SK-N-SH (cell line): ENCODE data around the gene TSHZ2. TPM values are rescaled to one million over a fixed set of nuclear protein-coding genes. Genes with fewer than 3 reads are reported as not detected.

ENCODE experiments used
- CTCF ChIA-PET: fragments of 300-600, 350-600 bp; formaldehyde crosslinking; extraction: SDS; loops from one replicate; lab custom pipeline; 2021; lab: Yijun Ruan, JAX
- POLR2A ChIA-PET: fragments of 350-600 bp; sonication (Branson Sonifier 250); formaldehyde crosslinking; extraction: SDS; loops from one replicate; lab custom pipeline; 2020; ENCODE audit warnings: antibody characterized with exemption, inconsistent platforms; lab: Yijun Ruan, JAX
- DNase-seq: peaks from one replicate; pipeline ENCODE4 v3.0.0; 2012
- H2AFZ ChIP-seq: fragments of 200-600 bp; sonication (generic); 2 replicates; pipeline ENCODE4 v1.8.1; 2016; ENCODE audit warnings: antibody characterized with exemption, mild to moderate bottlenecking, low read depth
- H3F3A ChIP-seq: fragments of 200-600 bp; sonication (generic); replicated peaks from 2 replicates; pipeline ENCODE3; 2016; ENCODE audit warnings: antibody characterized with exemption, mild to moderate bottlenecking; ENCODE audit not compliant: insufficient read depth
- H3K27ac ChIP-seq, 2 experiments: fragments of 200-500 bp in 1 of 2; fragments of 200-600 bp in 1 of 2; sonication (Bioruptor generic) in 1 of 2; sonication (generic), shearing (Covaris generic) in 1 of 2; 2 replicates each; pipeline versions ENCODE4 v1.5.1 to v1.6.1; 2014 to 2016; ENCODE audit warnings: low read depth in 2 of 2, inconsistent platforms in 1 of 2, low read length in 1 of 2, mild to moderate bottlenecking in 1 of 2, mixed read lengths in 1 of 2
- H3K27me3 ChIP-seq: fragments of 200-600 bp; sonication (generic), shearing (Covaris generic); 2 replicates; pipeline ENCODE4 v1.6.1; 2016; ENCODE audit warnings: mixed run types; ENCODE audit not compliant: insufficient read depth
- H3K36me3 ChIP-seq, 2 experiments: fragments of 200-500 bp in 1 of 2; fragments of 200-600 bp in 1 of 2; sonication (Bioruptor generic) in 1 of 2; sonication (generic) in 1 of 2; replicated peaks in 1 of 2; 2 replicates each; pipeline versions ENCODE3 to v1.5.1; 2014 to 2016; ENCODE audit warnings: low read length in 1 of 2, mild to moderate bottlenecking in 1 of 2; ENCODE audit not compliant: insufficient read depth in 2 of 2, control insufficient read depth in 1 of 2
- H3K4me1 ChIP-seq, 2 experiments: fragments of 200-500 bp in 1 of 2; fragments of 200-600 bp in 1 of 2; sonication (Bioruptor generic) in 1 of 2; sonication (generic), shearing (Covaris generic) in 1 of 2; 2 replicates each; pipeline versions ENCODE4 v1.5.1 to v1.6.1; 2014 to 2016; ENCODE audit warnings: low read depth in 1 of 2, low read length in 1 of 2, mixed run types in 1 of 2; ENCODE audit not compliant: insufficient read depth in 2 of 2, control insufficient read depth in 1 of 2
- H3K4me2 ChIP-seq: fragments of 200-600 bp; sonication (generic), shearing (Covaris generic); 2 replicates; pipeline ENCODE4 v1.6.1; 2017; ENCODE audit warnings: mixed run types
- H3K4me3 ChIP-seq, 2 experiments: fragments of 200-500 bp in 1 of 2; fragments of 200-600 bp in 1 of 2; sonication (Bioruptor generic) in 1 of 2; sonication (generic), shearing (Covaris generic) in 1 of 2; 2 replicates each; pipeline versions ENCODE4 v1.5.1 to v1.8.1; 2014 to 2016; ENCODE audit warnings: low read depth in 2 of 2, inconsistent platforms in 1 of 2, low read length in 1 of 2, mild to moderate bottlenecking in 1 of 2, mixed read lengths in 1 of 2, moderate library complexity in 1 of 2
- H3K79me2 ChIP-seq: fragments of 200-600 bp; sonication (generic); 2 replicates; pipeline ENCODE4 v1.8.1; 2017; ENCODE audit warnings: mild to moderate bottlenecking; ENCODE audit not compliant: insufficient read depth
- H3K9ac ChIP-seq: fragments of 200-600 bp; sonication (generic); 2 replicates; pipeline ENCODE4 v1.6.1; 2017; ENCODE audit warnings: mixed run types
- H3K9me2 ChIP-seq: fragments of 200-600 bp; sonication (generic); 2 replicates; pipeline ENCODE4 v1.6.1; 2017; ENCODE audit warnings: mixed run types
- H3K9me3 ChIP-seq: fragments of 200-600 bp; sonication (generic); 2 replicates; pipeline ENCODE4 v1.6.1; 2017; ENCODE audit warnings: mixed run types, mild to moderate bottlenecking, moderate library complexity
- H4K20me1 ChIP-seq: fragments of 200-600 bp; sonication (generic); 2 replicates; pipeline ENCODE4 v1.6.1; 2017; ENCODE audit warnings: mild to moderate bottlenecking, mixed run types; ENCODE audit not compliant: insufficient read depth
- CHD2 ChIP-seq: fragments of 150-350 bp; IDR thresholded peaks from 2 replicates; pipeline ENCODE4 v1.6.1; 2018; ENCODE audit warnings: low read length; ENCODE audit not compliant: partially characterized antibody
- ELF1 ChIP-seq: IDR thresholded peaks from 2 replicates; pipeline ENCODE4 v1.4.0; 2012
- EZH2phosphoT487 ChIP-seq: fragments of 200-600 bp; sonication (generic); IDR thresholded peaks from 2 replicates; pipeline ENCODE4 v1.6.1; 2017; ENCODE audit warnings: low read depth, mixed run types, mild to moderate bottlenecking, antibody characterized with exemption, moderate library complexity, borderline replicate concordance
- FOSL2 ChIP-seq: IDR thresholded peaks from 2 replicates; pipeline ENCODE4 v1.4.0; 2012; ENCODE audit warnings: low read depth, mild to moderate bottlenecking, moderate library complexity, borderline replicate concordance
- GABPA ChIP-seq: IDR thresholded peaks from 2 replicates; pipeline ENCODE4 v1.4.0; 2012; ENCODE audit warnings: low read depth, mild to moderate bottlenecking
- JUND ChIP-seq: IDR thresholded peaks from 2 replicates; pipeline ENCODE4 v1.4.0; 2012
- MEF2A ChIP-seq: IDR thresholded peaks from 2 replicates; pipeline ENCODE4 v1.4.0; 2012; ENCODE audit warnings: low read depth, borderline replicate concordance
- MXI1 ChIP-seq: IDR thresholded peaks from 2 replicates; pipeline ENCODE4 v1.6.1; 2012; ENCODE audit warnings: mild to moderate bottlenecking, low read depth, low read length, improper control_type of control experiment
- NRF1 ChIP-seq: IDR thresholded peaks from 2 replicates; pipeline ENCODE4 v1.6.1; 2012; ENCODE audit warnings: low read depth, mild to moderate bottlenecking, low read length
- POLR2AphosphoS5 ChIP-seq: IDR thresholded peaks from 2 replicates; pipeline ENCODE4 v1.6.1; 2012; ENCODE audit warnings: low read depth, low read length
- RCOR1 ChIP-seq: fragments of 150-350 bp; IDR thresholded peaks from 2 replicates; pipeline ENCODE4 v1.6.1; 2017; ENCODE audit warnings: antibody characterized with exemption, low read length
- RFX5 ChIP-seq: IDR thresholded peaks from 2 replicates; pipeline ENCODE4 v1.6.1; 2012; ENCODE audit warnings: mild to moderate bottlenecking, improper control_type of control experiment, low read length
- RXRA ChIP-seq: IDR thresholded peaks from 2 replicates; pipeline ENCODE4 v1.4.0; 2012; ENCODE audit warnings: low read depth, mild to moderate bottlenecking, borderline replicate concordance
- SIN3A ChIP-seq: IDR thresholded peaks from 2 replicates; pipeline ENCODE4 v1.6.1; 2012; ENCODE audit warnings: low read depth, mild to moderate bottlenecking, low read length, moderate library complexity, borderline replicate concordance
- SMC3 ChIP-seq: IDR thresholded peaks from 2 replicates; pipeline ENCODE4 v1.6.1; 2012; ENCODE audit warnings: low read depth, low read length, improper control_type of control experiment
- TCF12 ChIP-seq: IDR thresholded peaks from 2 replicates; pipeline ENCODE4 v1.4.0; 2012
- TEAD4 ChIP-seq: IDR thresholded peaks from 2 replicates; pipeline ENCODE4 v1.4.0; 2012; ENCODE audit warnings: mild to moderate bottlenecking, borderline replicate concordance; ENCODE audit not compliant: insufficient read depth
- WGBS: methylation state at CpG from one replicate; pipeline ENCODE4 v1.1.6; 2017; ENCODE audit warnings: low lambda C conversion rate; 5-methylcytosine and 5-hydroxymethylcytosine counted together
- polyA plus RNA-seq, 3 experiments: library from polyadenylated mRNA; depleted of rRNA; stranded (reverse); fragments of >200 nt; gene quantifications; 2 replicates each; pipeline ENCODE4 v1.2.3, GENCODE V29; 2012
- TF ChIP-seq, protein P1 (sequence below): IDR thresholded peaks from 2 replicates; pipeline ENCODE4 v1.4.0; 2012; ENCODE audit warnings: low read depth, borderline replicate concordance
- TF ChIP-seq, protein P2 (sequence below): IDR thresholded peaks from 2 replicates; pipeline ENCODE4 v1.4.0; 2012; ENCODE audit warnings: low read depth
- TF ChIP-seq, protein P3 (sequence below): IDR thresholded peaks from 2 replicates; pipeline ENCODE4; 2012

TSHZ2 gene
- polyA plus RNA-seq, 1 of the 3 experiments (the other 2 are of a cell fraction), result 0.13 TPM

DNA sequence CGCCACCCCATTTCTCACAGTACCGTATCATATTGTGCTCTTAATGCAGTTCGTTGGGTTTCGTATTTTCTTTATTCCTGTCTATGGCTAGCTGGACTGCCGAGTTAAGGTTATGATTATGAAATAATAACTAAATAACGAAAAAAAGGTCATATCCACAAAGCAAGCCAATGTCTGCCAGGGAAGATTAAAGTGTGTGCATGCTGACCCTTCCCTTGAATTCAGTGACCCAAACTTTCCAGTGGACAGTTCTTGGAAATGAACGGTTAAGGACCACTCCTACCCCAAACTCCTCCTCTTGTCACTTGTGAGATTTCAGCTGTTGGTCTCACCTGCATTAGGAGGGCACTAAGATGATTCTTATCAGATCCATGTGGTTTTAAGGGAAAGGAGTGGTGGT, 449.9 kb downstream of the TSHZ2 start:
- no peak for DNase-seq
- Histone ChIP-seq H3K9me2 (no peaks in the 10 kb centered on the region), H3F3A (no peaks in the 10 kb centered on the region), H3K9me3 (no peaks in the 10 kb centered on the region), H3K27me3 (no peaks in the 10 kb centered on the region), H3K36me3 (no peaks in the 10 kb centered on the region), H3K4me1 (no peaks in the 10 kb centered on the region), H3K4me3 (no peak overlapping the region), H2AFZ (no peak overlapping the region), H3K79me2 (no peaks in the 10 kb centered on the region), H3K9ac (no peak overlapping the region), H3K4me2 (no peak overlapping the region), H4K20me1 (no peaks in the 10 kb centered on the region), H3K27ac (no peak overlapping the region)
- no peak for TF ChIP-seq MXI1
- no peak for TF ChIP-seq SMC3
- TF ChIP-seq, protein P1, sequence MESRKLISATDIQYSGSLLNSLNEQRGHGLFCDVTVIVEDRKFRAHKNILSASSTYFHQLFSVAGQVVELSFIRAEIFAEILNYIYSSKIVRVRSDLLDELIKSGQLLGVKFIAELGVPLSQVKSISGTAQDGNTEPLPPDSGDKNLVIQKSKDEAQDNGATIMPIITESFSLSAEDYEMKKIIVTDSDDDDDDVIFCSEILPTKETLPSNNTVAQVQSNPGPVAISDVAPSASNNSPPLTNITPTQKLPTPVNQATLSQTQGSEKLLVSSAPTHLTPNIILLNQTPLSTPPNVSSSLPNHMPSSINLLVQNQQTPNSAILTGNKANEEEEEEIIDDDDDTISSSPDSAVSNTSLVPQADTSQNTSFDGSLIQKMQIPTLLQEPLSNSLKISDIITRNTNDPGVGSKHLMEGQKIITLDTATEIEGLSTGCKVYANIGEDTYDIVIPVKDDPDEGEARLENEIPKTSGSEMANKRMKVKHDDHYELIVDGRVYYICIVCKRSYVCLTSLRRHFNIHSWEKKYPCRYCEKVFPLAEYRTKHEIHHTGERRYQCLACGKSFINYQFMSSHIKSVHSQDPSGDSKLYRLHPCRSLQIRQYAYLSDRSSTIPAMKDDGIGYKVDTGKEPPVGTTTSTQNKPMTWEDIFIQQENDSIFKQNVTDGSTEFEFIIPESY, result no peak
- TF ChIP-seq RCOR1, result no peak
- no peak for TF ChIP-seq MEF2A
- no peak for TF ChIP-seq NRF1
- no peak for TF ChIP-seq EZH2phosphoT487
- no peak for TF ChIP-seq JUND
- TF ChIP-seq, protein P2, sequence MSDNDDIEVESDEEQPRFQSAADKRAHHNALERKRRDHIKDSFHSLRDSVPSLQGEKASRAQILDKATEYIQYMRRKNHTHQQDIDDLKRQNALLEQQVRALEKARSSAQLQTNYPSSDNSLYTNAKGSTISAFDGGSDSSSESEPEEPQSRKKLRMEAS, result no peak
- no peak for TF ChIP-seq TCF12
- no peak for TF ChIP-seq POLR2AphosphoS5
- TF ChIP-seq, protein P3, sequence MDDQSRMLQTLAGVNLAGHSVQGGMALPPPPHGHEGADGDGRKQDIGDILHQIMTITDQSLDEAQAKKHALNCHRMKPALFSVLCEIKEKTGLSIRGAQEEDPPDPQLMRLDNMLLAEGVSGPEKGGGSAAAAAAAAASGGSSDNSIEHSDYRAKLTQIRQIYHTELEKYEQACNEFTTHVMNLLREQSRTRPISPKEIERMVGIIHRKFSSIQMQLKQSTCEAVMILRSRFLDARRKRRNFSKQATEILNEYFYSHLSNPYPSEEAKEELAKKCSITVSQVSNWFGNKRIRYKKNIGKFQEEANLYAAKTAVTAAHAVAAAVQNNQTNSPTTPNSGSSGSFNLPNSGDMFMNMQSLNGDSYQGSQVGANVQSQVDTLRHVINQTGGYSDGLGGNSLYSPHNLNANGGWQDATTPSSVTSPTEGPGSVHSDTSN, result no peak
- TF ChIP-seq SIN3A, result no peak
- no peak for TF ChIP-seq GABPA
- no peak for TF ChIP-seq ELF1
- no peak for TF ChIP-seq TEAD4
- no peak for TF ChIP-seq FOSL2
- no peak for TF ChIP-seq RXRA
- no peak for TF ChIP-seq RFX5
- TF ChIP-seq CHD2, result no peak
- ChIA-PET POLR2A (no interaction called here), CTCF (no interaction called here)
- WGBS, result 65% methylated on average over 7 of the region's 7 CpGs
